ENCODE measurements around the gene CEP68.

The CEP68 gene

GRCh38 chr2:65059071-65059470 lies 2.9 kb downstream of the CEP68 start:
- FAIRE-seq: no peak

- FAIRE-seq: no peak
Measured at GRCh38 chr2:65061146-65061909, 5.1 kb downstream of the CEP68 start.

GRCh38 chr2:65061910-65062339 lies 5.7 kb downstream of the CEP68 start:
- no peak for FAIRE-seq

- FAIRE-seq: no peak
Measured at GRCh38 chr2:65062843-65063825, 6.9 kb downstream of the CEP68 start.

GRCh38 chr2:65064728-65065552 lies 8.7 kb downstream of the CEP68 start:
- no peak for FAIRE-seq

- FAIRE-seq: no peak
Measured at GRCh38 chr2:65067806-65068553, 11.8 kb downstream of the CEP68 start.

DNA sequence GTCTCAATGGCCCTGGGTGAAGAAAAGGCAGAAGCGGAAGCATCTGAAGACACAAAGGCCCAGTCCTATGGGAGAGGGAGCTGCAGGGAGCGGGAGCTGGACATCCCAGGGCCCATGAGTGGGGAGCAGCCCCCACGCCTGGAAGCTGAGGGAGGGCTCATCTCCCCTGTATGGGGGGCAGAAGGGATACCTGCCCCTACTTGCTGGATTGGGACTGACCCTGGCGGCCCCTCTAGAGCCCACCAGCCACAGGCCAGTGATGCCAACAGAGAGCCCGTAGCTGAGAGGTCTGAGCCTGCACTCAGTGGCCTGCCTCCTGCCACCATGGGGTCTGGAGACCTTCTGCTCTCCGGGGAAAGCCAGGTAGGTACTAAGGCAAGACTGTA lies 13.2 kb downstream of the CEP68 start:
- no peak for FAIRE-seq

DNA sequence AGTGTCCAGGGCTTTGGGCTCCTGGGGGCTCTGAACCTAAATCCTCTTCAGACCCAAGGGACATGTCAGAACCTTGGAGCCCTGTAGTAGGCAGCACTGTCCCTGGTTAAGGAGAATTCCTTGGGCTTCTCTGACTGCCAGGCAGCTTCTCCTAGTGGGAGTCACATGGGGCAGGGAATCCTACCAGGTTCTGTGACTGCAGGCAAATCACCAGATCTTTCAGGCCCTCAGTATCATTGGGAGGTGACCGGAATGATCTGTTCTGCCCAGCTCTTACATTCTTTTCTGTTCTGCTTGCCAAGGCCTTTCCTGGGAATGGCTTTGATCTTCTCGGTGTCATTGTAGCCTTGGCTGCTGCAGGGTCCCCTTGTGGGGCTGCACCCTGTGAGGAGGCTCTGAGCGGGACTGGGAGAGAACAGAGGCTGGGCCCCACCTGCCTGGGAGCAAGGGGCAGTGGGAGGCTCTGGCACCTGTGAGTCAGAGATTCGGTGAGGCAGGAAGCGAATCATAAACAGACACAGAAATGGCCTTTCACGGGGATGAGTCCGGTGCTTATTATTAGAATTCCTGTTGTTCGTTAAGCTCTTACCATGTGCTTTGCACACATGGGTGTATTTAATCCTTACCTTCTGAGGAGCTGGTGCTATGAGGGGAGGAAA lies 14.1 kb downstream of the CEP68 start:
- no peak for FAIRE-seq

DNA sequence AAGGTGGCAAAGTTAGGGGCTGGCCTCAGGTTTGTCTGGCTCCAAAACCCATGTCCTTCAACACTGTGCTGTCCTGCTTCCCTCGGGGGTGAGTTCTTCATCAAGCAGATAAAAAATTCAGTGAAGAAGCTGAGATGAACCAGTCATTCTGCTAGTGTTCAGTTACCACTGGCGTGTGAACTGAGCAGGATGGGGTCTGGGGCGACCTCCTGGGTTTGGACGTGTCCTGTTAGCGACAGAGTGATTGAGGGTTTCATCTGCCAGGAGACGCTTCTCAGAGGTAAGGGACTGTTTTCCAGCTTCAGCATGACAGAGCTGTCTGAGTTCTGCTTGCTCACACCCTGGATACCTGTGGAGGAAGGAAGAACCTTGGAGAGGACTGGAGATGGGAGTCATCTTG lies 14.6 kb downstream of the CEP68 start:
- FAIRE-seq: no peak

- FAIRE-seq: no peak
Measured at GRCh38 chr2:65071499-65072180, 15.4 kb downstream of the CEP68 start.

- no peak for FAIRE-seq
Measured at GRCh38 chr2:65072181-65072970, 16.2 kb downstream of the CEP68 start.

DNA sequence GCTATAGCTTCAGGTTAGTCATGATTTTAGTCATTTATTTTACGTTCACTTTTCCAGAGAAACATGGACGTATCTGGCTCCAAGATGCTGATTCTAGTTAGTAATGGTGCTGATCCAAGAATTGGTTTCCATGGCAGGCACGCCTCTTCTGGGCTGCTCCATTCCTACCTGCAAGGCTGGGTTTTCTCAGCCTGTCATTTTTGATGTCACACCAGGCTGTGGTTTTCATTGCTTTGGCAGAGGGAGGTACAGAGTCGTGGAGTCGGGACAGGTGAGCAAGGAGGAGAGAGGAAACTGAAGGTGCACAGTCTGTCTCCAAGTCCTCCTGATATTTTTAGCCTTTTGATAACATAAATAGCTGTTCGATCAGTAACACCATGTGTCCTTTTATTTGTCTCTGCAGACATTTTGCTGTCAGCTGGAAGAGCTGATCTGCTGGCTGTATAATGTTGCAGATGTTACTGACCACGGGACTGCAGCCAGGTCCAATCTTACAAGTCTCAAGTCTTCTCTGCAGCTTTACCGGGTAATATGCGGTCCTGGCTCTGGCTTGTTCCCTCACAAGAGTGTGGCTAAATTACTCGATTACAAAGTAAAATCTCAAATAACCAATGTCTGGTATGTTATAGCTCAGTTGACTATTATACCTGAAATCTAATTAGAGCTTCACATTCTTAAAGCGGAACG lies 17.8 kb downstream of the CEP68 start:
- no peak for FAIRE-seq

DNA sequence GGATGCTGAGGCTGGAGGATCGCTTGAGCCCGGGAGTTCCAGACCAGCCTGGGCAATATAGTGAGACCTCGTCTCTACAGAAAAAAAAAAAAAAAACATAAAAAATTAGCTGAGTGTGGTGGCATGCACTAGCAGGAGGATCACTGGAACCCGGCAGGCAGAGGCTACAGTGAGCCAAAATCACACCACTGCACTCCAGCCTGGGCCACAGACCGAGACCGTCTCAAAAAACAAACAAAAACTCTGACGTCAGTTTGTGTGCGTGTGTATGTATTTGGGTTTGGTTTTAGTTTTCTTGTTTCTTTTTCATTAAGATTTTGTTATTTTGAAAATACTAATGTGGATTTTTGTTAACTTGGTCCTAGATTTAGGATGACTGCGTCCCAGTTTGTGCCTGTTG lies 19.0 kb downstream of the CEP68 start:
- FAIRE-seq: no peak

GRCh38 chr2:65075605-65076344 lies 19.6 kb downstream of the CEP68 start:
- FAIRE-seq: no peak

- FAIRE-seq: no peak
Measured at GRCh38 chr2:65076345-65076710, 20.1 kb downstream of the CEP68 start.

- no peak for FAIRE-seq
Measured at GRCh38 chr2:65077898-65078297, 21.7 kb downstream of the CEP68 start.

DNA sequence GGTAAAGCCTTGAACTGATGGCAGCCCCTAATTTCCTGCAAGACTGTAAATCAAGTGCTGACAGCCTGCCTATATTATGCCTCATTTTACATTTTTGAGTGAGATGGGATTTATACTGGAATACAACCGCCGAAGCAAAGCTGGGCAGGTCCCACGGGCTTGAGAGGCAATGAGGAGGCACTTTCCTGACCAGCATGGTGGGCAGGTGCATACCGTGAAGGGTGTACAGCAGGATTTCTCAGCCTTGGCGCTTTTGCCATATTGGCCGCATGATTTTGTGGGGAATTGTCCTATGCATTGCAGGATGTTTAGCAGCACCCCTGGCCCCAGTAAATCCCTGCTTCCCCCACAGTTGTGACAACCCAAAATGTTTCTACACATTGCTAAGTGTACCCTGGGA lies 22.8 kb downstream of the CEP68 start:
- FAIRE-seq: no peak

GRCh38 chr2:65081232-65081685 lies 25.0 kb downstream of the CEP68 start:
- no peak for FAIRE-seq

DNA sequence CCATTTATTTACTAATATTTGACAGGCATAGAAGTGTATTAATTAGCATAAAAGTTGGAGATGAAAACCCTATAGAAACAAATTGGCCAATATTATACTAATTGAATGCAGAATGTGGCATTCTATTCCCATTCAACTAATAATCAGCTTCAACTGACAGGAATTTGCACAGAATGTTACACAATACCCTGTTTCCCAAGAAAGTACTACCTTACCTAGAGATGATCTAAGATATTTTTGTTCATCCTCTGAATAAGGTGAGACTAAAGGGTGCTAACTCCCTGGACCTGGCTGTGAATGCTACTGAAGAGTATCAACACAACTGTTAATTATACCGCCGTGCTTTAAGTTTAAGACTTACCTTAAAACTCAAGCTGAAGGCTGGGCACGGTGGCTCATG lies 28.9 kb downstream of the CEP68 start:
- no peak for FAIRE-seq

All from endometrium (tissue), 2 donors.